Smooth muscle cell (in vitro differentiated cells): Measurements from ENCODE around the gene SLC22A13. TPM values are rescaled to one million over a fixed set of nuclear protein-coding genes. Genes with fewer than 3 reads are reported as not detected.
"Not testable (repeated sequence)": the region's sequence is repeated elsewhere in the genome, so short reads cannot be mapped to it uniquely, and the experiment has no call there.

Experiments
- DNase-seq: peaks from one replicate; lab custom pipeline; 2025; ENCODE audit not compliant: unreplicated experiment; lab: John Stamatoyannopoulos, UW
- H2AFZ ChIP-seq: fragments of 200-600 bp; sonication (generic); 2 replicates; pipeline ENCODE4 v1.6.0; 2016; ENCODE audit warnings: antibody characterized with exemption, low read depth, mild to moderate bottlenecking
- H3F3A ChIP-seq: fragments of 200-600 bp; sonication (generic); 2 replicates; pipeline ENCODE4 v1.6.0; 2017; ENCODE audit warnings: antibody characterized with exemption, low read depth
- H3K27ac ChIP-seq: fragments of 200-600 bp; sonication (generic); 2 replicates; pipeline ENCODE4 v1.5.1; 2016; ENCODE audit warnings: low read depth, mild to moderate bottlenecking
- H3K27me3 ChIP-seq: fragments of 200-600 bp; sonication (generic); 2 replicates; pipeline ENCODE4 v1.6.1; 2016; ENCODE audit warnings: low read depth, mild to moderate bottlenecking
- H3K36me3 ChIP-seq: fragments of 200-600 bp; sonication (generic); 2 replicates; pipeline ENCODE4 v1.5.1; 2016; ENCODE audit warnings: low read depth
- H3K4me1 ChIP-seq: fragments of 200-600 bp; sonication (generic); 2 replicates; pipeline ENCODE4 v1.5.1; 2016; ENCODE audit warnings: low read depth
- H3K4me2 ChIP-seq: fragments of 200-600 bp; sonication (generic); 2 replicates; pipeline ENCODE4 v1.6.0; 2016; ENCODE audit warnings: mild to moderate bottlenecking
- H3K4me3 ChIP-seq: fragments of 200-600 bp; sonication (generic); 2 replicates; pipeline ENCODE4 v1.5.1; 2016; ENCODE audit warnings: mild to moderate bottlenecking
- H3K79me2 ChIP-seq: fragments of 200-600 bp; sonication (generic); 2 replicates; pipeline ENCODE4 v1.6.0; 2016; ENCODE audit warnings: low read depth, mild to moderate bottlenecking
- H3K9ac ChIP-seq: fragments of 200-600 bp; sonication (generic); 2 replicates; pipeline ENCODE4 v1.6.0; 2016; ENCODE audit warnings: low read depth
- H3K9me3 ChIP-seq: fragments of 200-600 bp; sonication (generic); replicated peaks from 2 replicates; pipeline ENCODE4 v1.5.1; 2016; ENCODE audit warnings: low read depth
- H4K20me1 ChIP-seq: fragments of 200-600 bp; sonication (generic); 2 replicates; pipeline ENCODE4 v1.6.0; 2016; ENCODE audit warnings: low read depth
- WGBS: methylation state at CpG from one replicate; pipeline ENCODE4 v1.1.7; 2016; ENCODE audit warnings: low lambda C conversion rate; 5-methylcytosine and 5-hydroxymethylcytosine counted together
- polyA plus RNA-seq: library from polyadenylated mRNA; unstranded; fragments of >200 nt; fragmentation: Nextera tagmentation; extraction: Ambion mirVana; gene quantifications from 2 replicates; pipeline ENCODE4 v1.2.1, GENCODE V29; 2016
- total RNA-seq: library from RNA; depleted of rRNA; stranded (reverse); fragments of >200 nt; gene quantifications from 2 replicates; pipeline ENCODE4 v1.2.3, GENCODE V29; 2014
- TF ChIP-seq, protein P1 (sequence below): fragments of 200-600 bp; sonication (generic); IDR thresholded peaks from 2 replicates; pipeline ENCODE4 v1.5.1; 2017; ENCODE audit warnings: borderline replicate concordance, mild to moderate bottlenecking, antibody characterized with exemption; ENCODE audit not compliant: insufficient read depth, poor library complexity, severe bottlenecking

The SLC22A13 gene
- total and polyA plus RNA-seq, 2 experiments from 2014 or later, result 0.13 TPM; not detected in 1

DNA sequence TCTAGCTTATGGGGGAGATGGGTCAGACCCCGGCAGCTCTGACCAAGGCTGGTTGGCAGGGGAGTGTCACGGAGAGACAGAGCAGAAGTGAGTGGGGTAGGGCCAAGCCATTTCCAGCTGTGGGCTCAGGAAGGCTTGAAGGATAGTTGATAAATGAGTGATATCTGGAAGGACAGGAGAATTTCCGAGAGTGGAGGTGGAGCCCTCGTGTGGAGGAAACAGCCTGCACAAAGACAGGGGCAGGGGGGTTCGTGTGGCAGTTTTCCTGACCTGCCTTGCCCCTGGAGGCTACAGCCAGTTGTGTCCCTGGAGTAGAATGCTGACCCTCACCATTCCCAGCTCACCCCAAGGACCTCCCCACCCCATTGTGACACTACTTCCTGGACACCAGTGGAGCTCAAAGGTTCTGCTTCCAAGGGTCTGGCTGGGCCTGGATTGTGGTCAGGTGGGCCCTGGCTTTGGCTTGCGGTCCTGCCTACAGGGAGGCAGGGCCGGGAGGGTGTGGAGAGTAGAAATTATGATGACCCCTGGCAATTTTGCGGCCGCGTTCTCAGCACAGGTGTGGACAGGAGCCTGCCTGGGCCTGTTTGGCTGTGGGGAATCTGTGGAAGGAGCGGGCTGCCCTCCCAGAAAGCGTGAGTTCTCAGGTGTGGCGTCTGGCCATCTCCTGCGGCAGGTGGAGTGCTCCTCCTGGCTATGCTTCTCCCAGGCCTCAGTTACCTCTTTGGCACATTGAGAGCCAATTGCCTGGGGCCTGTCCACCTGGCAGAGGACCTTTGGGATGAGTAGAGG, 16.5 kb downstream of the SLC22A13 start, which contains the start of gene SLC22A14:
Gene SLC22A14 (plus strand): TSS at position 400 of the 792 bp plus-strand sequence. CDS start 23,733 bp downstream, outside the sequence.
- Histone ChIP-seq H4K20me1 (no peaks in the 10 kb centered on the region), H3K9ac (no peak within 1 kb of the TSS), H3K4me1 (no peaks in the 10 kb centered on the region), H3K36me3 (no peaks in the 10 kb centered on the region), H3K27ac (no peak within 1 kb of the TSS), H3K27me3 (no peaks in the 10 kb centered on the region), H3K4me3 (no peak within 1 kb of the TSS), H2AFZ (no peak within 1 kb of the TSS), H3K4me2 (no peak within 1 kb of the TSS), H3F3A (no peaks in the 10 kb centered on the region), H3K79me2 (no peaks in the 10 kb centered on the region), H3K9me3 (no peaks in the 10 kb centered on the region)
- WGBS, result 81% methylated on average over 14 of the region's 14 CpGs
- TF ChIP-seq, protein P1, sequence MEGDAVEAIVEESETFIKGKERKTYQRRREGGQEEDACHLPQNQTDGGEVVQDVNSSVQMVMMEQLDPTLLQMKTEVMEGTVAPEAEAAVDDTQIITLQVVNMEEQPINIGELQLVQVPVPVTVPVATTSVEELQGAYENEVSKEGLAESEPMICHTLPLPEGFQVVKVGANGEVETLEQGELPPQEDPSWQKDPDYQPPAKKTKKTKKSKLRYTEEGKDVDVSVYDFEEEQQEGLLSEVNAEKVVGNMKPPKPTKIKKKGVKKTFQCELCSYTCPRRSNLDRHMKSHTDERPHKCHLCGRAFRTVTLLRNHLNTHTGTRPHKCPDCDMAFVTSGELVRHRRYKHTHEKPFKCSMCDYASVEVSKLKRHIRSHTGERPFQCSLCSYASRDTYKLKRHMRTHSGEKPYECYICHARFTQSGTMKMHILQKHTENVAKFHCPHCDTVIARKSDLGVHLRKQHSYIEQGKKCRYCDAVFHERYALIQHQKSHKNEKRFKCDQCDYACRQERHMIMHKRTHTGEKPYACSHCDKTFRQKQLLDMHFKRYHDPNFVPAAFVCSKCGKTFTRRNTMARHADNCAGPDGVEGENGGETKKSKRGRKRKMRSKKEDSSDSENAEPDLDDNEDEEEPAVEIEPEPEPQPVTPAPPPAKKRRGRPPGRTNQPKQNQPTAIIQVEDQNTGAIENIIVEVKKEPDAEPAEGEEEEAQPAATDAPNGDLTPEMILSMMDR, result no peak
- no peak for DNase-seq

GRCh38 chr3:38283810-38284755, 18.5 kb downstream of the SLC22A13 start:
- Histone ChIP-seq H3K4me3 (no peak overlapping the region), H3K36me3 (no peaks in the 10 kb centered on the region), H4K20me1 (no peaks in the 10 kb centered on the region), H3F3A (no peaks in the 10 kb centered on the region), H3K9me3 (no peaks in the 10 kb centered on the region), H3K9ac (no peak overlapping the region), H3K4me1 (no peaks in the 10 kb centered on the region), H3K79me2 (no peaks in the 10 kb centered on the region), H3K27ac (no peak overlapping the region), H3K4me2 (no peak overlapping the region), H3K27me3 (no peaks in the 10 kb centered on the region), H2AFZ (no peak overlapping the region)
- DNase-seq, result no peak
- TF ChIP-seq, protein P1, result no peak
- 79% methylated on average over 16 of the region's 16 CpGs for WGBS

DNA sequence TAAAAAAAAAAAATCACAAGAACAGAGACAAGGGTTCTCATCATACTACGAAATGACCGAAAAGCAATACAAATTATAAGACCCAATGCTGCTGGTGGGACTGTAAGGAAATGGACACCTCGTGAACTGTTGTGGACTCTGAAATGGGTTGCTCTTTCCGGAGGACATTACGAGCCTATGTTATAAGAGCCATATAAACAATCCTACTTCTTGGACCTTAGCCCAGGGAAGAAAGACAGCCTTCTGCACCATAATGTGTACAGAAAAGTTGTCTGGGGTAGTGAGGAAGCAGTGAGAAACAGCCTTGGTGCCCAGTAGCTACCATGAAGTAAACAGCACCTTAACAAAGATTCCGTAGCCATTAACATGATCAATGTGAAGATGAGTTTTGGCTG, 19.1 kb downstream of the SLC22A13 start:
- Histone ChIP-seq H3K36me3 (no peaks in the 10 kb centered on the region), H3K27me3 (no peaks in the 10 kb centered on the region), H3K79me2 (no peaks in the 10 kb centered on the region), H3K4me3 (no peak overlapping the region), H3K9me3 (no peaks in the 10 kb centered on the region), H3K9ac (no peak overlapping the region), H3K4me2 (no peak overlapping the region), H2AFZ (no peak overlapping the region), H3K27ac (no peak overlapping the region), H3K4me1 (no peaks in the 10 kb centered on the region), H4K20me1 (no peaks in the 10 kb centered on the region), H3F3A (no peaks in the 10 kb centered on the region)
- 93% methylated on average over 6 of the region's 6 CpGs for WGBS
- TF ChIP-seq, protein P1, result no peak
- no peak for DNase-seq

- not testable (repeated sequence) for H3K79me2 ChIP-seq, H3K4me2 ChIP-seq, H3K9ac ChIP-seq, H3K9me3 ChIP-seq, H3K36me3 ChIP-seq, H2AFZ ChIP-seq, H3K27me3 ChIP-seq, H3K27ac ChIP-seq, H3K4me1 ChIP-seq, H3F3A ChIP-seq, DNase-seq, H3K4me3 ChIP-seq, H4K20me1 ChIP-seq
- 95% methylated on average over 16 of the region's 16 CpGs for WGBS
Observed at GRCh38 chr3:38289286-38290217, 23.9 kb downstream of the SLC22A13 start.

DNA sequence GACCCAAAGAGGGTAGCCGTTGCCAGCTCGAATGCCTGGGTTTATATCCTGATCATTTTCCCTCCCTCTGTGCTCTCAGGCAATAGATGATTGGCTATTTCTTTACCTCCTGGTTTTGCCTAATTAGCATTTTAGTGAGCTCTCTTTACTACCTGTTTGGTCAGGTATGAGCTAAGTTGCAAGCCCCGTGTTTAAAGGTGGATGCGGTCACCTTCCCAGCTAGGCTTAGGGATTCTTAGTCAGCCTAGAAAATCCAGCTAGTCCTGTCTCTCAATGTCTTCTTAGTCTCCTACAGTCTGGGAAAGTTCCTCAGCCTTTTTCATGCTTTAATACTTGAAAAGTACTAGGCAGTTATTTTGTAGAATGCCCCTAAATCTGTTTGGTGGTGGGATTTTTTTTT, 31.4 kb downstream of the SLC22A13 start:
- DNase-seq, H3K9me3 ChIP-seq, H3K27ac ChIP-seq, H3K27me3 ChIP-seq, H3F3A ChIP-seq, H3K4me2 ChIP-seq, H3K4me1 ChIP-seq, H4K20me1 ChIP-seq, H2AFZ ChIP-seq, H3K4me3 ChIP-seq, H3K79me2 ChIP-seq, H3K9ac ChIP-seq, H3K36me3 ChIP-seq: not testable (repeated sequence)
- 67% methylated on average over 4 of the region's 4 CpGs for WGBS
